ENCODE results near the gene ROCK2.

DNA sequence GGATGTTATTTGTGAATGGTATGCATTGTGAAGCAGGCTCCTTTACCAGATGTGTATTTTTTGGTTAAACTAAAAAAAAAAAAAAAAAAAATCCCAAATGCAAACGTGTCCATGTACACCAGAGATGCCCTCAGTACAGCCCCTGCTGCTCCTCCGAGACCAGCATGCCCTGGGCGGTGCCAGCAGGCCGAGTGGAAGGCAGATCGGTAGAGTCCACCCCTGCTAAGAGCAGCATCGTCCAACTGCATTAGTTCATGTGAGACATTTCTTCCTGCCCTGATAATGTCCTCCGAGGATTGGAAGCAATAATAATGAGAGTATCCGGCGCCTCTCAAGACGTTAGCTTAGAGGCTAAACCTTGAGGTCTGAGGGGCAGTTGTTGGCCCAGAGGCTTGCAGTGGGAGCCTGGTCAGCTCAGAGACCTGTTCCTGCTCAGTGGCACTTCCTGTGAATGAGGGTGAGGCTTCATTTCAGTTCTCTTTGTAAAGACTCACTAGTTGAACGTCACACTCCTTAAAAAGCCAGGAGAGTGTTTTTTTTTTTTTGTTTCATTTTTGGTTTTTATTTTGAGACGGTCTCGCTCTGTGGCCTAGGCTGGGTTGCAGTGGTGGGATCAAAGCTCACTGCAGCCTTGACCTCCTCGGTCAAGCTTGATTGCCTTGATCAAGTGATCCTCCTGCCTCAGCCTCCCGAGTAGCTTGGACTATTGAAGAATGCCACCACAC is 183.5 kb downstream of the ROCK2 start:
- TF ChIP-seq, protein P1, sequence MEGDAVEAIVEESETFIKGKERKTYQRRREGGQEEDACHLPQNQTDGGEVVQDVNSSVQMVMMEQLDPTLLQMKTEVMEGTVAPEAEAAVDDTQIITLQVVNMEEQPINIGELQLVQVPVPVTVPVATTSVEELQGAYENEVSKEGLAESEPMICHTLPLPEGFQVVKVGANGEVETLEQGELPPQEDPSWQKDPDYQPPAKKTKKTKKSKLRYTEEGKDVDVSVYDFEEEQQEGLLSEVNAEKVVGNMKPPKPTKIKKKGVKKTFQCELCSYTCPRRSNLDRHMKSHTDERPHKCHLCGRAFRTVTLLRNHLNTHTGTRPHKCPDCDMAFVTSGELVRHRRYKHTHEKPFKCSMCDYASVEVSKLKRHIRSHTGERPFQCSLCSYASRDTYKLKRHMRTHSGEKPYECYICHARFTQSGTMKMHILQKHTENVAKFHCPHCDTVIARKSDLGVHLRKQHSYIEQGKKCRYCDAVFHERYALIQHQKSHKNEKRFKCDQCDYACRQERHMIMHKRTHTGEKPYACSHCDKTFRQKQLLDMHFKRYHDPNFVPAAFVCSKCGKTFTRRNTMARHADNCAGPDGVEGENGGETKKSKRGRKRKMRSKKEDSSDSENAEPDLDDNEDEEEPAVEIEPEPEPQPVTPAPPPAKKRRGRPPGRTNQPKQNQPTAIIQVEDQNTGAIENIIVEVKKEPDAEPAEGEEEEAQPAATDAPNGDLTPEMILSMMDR (IDR thresholded peaks at IDR 0.05) = no peak
- no peak for TF ChIP-seq EZH2 (IDR thresholded peaks at IDR 0.05; ENCODE audit: borderline replicate concordance, insufficient read depth, low read depth, low read length, poor library complexity, severe bottlenecking)
